GM23338 (cell line): Measurements from ENCODE around the gene MCOLN2. TPM values are rescaled to one million over a fixed set of nuclear protein-coding genes. Genes with fewer than 3 reads are reported as not detected.

Experiments
- ATAC-seq: fragments of 200-7000 bp; cut with Tn5 transposase; 3 replicates; pipeline ENCODE4 v1.9.1; 2020
- DNase-seq: peaks from one replicate; pipeline ENCODE4 v3.0.0-alpha.2; 2015; ENCODE audit warnings: low spot score
- H2AFZ ChIP-seq: fragments of 200-600 bp; sonication (generic); 2 replicates; pipeline ENCODE4 v1.8.0; 2016; ENCODE audit warnings: antibody characterized with exemption, mild to moderate bottlenecking, moderate library complexity
- H3F3A ChIP-seq: fragments of 200-600 bp; sonication (generic); replicated peaks from 2 replicates; pipeline ENCODE4 v1.8.0; 2017; ENCODE audit warnings: antibody characterized with exemption, mixed run types, low read depth
- H3K27ac ChIP-seq: fragments of 200-600 bp; sonication (generic); 2 replicates; pipeline ENCODE4 v1.6.1; 2016; ENCODE audit warnings: low read depth
- H3K27me3 ChIP-seq: fragments of 200-600 bp; sonication (generic); 2 replicates; pipeline ENCODE4 v1.8.0; 2016; ENCODE audit warnings: mild to moderate bottlenecking, mixed run types, moderate library complexity; ENCODE audit not compliant: insufficient read depth
- H3K36me3 ChIP-seq: fragments of 200-600 bp; sonication (generic); 2 replicates; pipeline ENCODE4 v1.8.0; 2016; ENCODE audit warnings: mild to moderate bottlenecking; ENCODE audit not compliant: insufficient read depth
- H3K4me1 ChIP-seq: fragments of 200-600 bp; sonication (generic); 2 replicates; pipeline ENCODE4 v1.8.0; 2016; ENCODE audit warnings: mild to moderate bottlenecking, moderate library complexity; ENCODE audit not compliant: insufficient read depth
- H3K4me2 ChIP-seq: fragments of 200-600 bp; sonication (generic); 2 replicates; pipeline ENCODE4 v1.7.1; 2017; ENCODE audit warnings: mixed run types
- H3K4me3 ChIP-seq: fragments of 200-600 bp; sonication (generic); 2 replicates; pipeline ENCODE4 v1.6.1; 2016; ENCODE audit warnings: mixed run types
- H3K79me2 ChIP-seq: fragments of 200-600 bp; sonication (generic); replicated peaks from 2 replicates; pipeline ENCODE4 v1.8.0; 2017; ENCODE audit warnings: mild to moderate bottlenecking; ENCODE audit not compliant: insufficient read depth
- H3K9me2 ChIP-seq: fragments of 200-600 bp; sonication (generic); 2 replicates; pipeline ENCODE4 v1.8.0; 2017; ENCODE audit not compliant: insufficient read depth
- H4K20me1 ChIP-seq: fragments of 200-600 bp; sonication (generic); replicated peaks from 2 replicates; pipeline ENCODE4 v1.8.0; 2017; ENCODE audit warnings: mild to moderate bottlenecking; ENCODE audit not compliant: insufficient read depth
- H3K27ac Mint-ChIP-seq: 2 replicates; pipeline ENCODE4 v1.8.0; 2020; ENCODE audit warnings: inconsistent platforms, mild to moderate bottlenecking, moderate library complexity, mixed read lengths
- H3K27me3 Mint-ChIP-seq: 3 replicates; pipeline ENCODE4 v1.8.0; 2022; ENCODE audit warnings: low read depth, mild to moderate bottlenecking, moderate library complexity, mixed read lengths, inconsistent platforms; ENCODE audit not compliant: insufficient read depth, poor library complexity
- H3K36me3 Mint-ChIP-seq: 3 replicates; pipeline ENCODE4 v1.8.0; 2021; ENCODE audit warnings: low read depth, mild to moderate bottlenecking, inconsistent platforms, moderate library complexity, mixed read lengths
- H3K4me1 Mint-ChIP-seq: 3 replicates; pipeline ENCODE4 v1.8.0; 2020; ENCODE audit warnings: mild to moderate bottlenecking, inconsistent platforms, mixed read lengths
- H3K4me3 Mint-ChIP-seq: 3 replicates; pipeline ENCODE4 v1.8.0; 2021; ENCODE audit warnings: moderate library complexity, mild to moderate bottlenecking, inconsistent platforms, mixed read lengths
- H3K9me3 Mint-ChIP-seq: 3 replicates; pipeline ENCODE4 v1.8.0; 2020; ENCODE audit warnings: moderate library complexity, mild to moderate bottlenecking, inconsistent platforms, mixed read lengths
- EZH2 ChIP-seq: fragments of 200-600 bp; sonication (generic); IDR thresholded peaks from one replicate; pipeline ENCODE4 v1.8.0; 2017; ENCODE audit warnings: antibody characterized with exemption, mild to moderate bottlenecking, low read depth; ENCODE audit not compliant: unreplicated experiment
- EZH2phosphoT487 ChIP-seq: fragments of 200-600 bp; sonication (generic); IDR thresholded peaks from one replicate; pipeline ENCODE4 v1.8.1; 2018; ENCODE audit warnings: antibody characterized with exemption; ENCODE audit not compliant: unreplicated experiment
- NANOG ChIP-seq: IDR thresholded peaks from 2 replicates; pipeline ENCODE4 v1.6.1; 2016; ENCODE audit warnings: antibody characterized with exemption, borderline replicate concordance
- STAT1 ChIP-seq: IDR thresholded peaks from one replicate; pipeline ENCODE4 v1.6.1; 2016; ENCODE audit warnings: antibody characterized with exemption; ENCODE audit not compliant: unreplicated experiment
- ZNF114 ChIP-seq: fragments of 250-450 bp; sonication (Bioruptor Pico); IDR thresholded peaks from 2 replicates; pipeline ENCODE4 v1.5.0; 2020; ENCODE audit warnings: mild to moderate bottlenecking, moderate library complexity
- ZNF331 ChIP-seq: fragments of 250-450 bp; sonication (Bioruptor Pico); IDR thresholded peaks from 2 replicates; pipeline ENCODE4 v1.5.0; 2020; ENCODE audit warnings: low read depth, mild to moderate bottlenecking, moderate library complexity
- polyA plus RNA-seq: library from polyadenylated mRNA; unstranded; fragments of >200 nt; fragmentation: Nextera tagmentation; extraction: Ambion mirVana; gene quantifications from 2 replicates; pipeline ENCODE4 v1.2.1, GENCODE V29; 2016
- total RNA-seq: library from RNA; depleted of rRNA; stranded (reverse); fragments of >200 nt; shearing (Covaris generic); gene quantifications from 2 replicates; pipeline ENCODE4 v1.2.3, GENCODE V29; 2014
- TF ChIP-seq, protein P1 (sequence below): IDR thresholded peaks from one replicate; pipeline ENCODE4 v1.6.1; 2018; ENCODE audit warnings: antibody characterized with exemption; ENCODE audit not compliant: unreplicated experiment
- TF ChIP-seq, protein P2 (sequence below), 2 experiments: fragments of 200-600 bp in 1 of 2; sonication (generic) in 1 of 2; conservative IDR thresholded peaks; 2 replicates each; pipeline versions ENCODE4 v1.5.1 to v1.6.1; 2016 to 2017; ENCODE audit warnings: antibody characterized with exemption in 2 of 2, low read depth in 2 of 2, mild to moderate bottlenecking in 2 of 2, moderate library complexity in 1 of 2
- TF ChIP-seq, protein P3 (sequence below): fragments of 250-450 bp; sonication (Bioruptor Pico); IDR thresholded peaks from 2 replicates; pipeline ENCODE4 v1.5.0; 2020; ENCODE audit warnings: mild to moderate bottlenecking, moderate library complexity

The MCOLN2 gene
- total and polyA plus RNA-seq, 2 experiments from 2014 or later, result 2.7 to 10.0 TPM

DNA sequence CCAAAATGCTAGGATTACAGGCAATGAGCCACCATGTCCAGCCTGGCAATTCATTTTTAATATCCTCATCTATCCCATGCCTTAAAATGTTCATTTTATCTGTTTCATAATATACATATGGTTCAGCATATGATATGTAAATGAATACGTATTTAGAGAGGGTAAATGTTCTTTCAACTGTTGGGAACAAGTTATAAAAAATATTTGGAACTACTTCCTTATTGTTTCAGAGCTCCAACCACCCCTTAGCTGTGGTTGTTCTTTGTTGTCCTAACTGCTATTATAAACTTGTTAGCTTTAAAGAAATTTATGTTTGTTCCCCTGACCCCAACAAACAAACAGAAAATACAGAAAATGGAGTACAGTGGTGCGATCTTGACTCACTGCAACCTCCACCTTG, 14.5 kb downstream of the MCOLN2 start:
- H3K79me2 ChIP-seq, result no peaks in the 10 kb centered on the region
- H3K9me2 ChIP-seq, result no peaks in the 10 kb centered on the region
- DNase-seq (no peak), ATAC-seq (no peak)
- no peaks in the 10 kb centered on the region for H3K36me3 ChIP-seq
- TF ChIP-seq ZNF331 (CRISPR knock-in tag), result no peak
- TF ChIP-seq STAT1, result no peak
- TF ChIP-seq EZH2, result no peak
- TF ChIP-seq, protein P1, sequence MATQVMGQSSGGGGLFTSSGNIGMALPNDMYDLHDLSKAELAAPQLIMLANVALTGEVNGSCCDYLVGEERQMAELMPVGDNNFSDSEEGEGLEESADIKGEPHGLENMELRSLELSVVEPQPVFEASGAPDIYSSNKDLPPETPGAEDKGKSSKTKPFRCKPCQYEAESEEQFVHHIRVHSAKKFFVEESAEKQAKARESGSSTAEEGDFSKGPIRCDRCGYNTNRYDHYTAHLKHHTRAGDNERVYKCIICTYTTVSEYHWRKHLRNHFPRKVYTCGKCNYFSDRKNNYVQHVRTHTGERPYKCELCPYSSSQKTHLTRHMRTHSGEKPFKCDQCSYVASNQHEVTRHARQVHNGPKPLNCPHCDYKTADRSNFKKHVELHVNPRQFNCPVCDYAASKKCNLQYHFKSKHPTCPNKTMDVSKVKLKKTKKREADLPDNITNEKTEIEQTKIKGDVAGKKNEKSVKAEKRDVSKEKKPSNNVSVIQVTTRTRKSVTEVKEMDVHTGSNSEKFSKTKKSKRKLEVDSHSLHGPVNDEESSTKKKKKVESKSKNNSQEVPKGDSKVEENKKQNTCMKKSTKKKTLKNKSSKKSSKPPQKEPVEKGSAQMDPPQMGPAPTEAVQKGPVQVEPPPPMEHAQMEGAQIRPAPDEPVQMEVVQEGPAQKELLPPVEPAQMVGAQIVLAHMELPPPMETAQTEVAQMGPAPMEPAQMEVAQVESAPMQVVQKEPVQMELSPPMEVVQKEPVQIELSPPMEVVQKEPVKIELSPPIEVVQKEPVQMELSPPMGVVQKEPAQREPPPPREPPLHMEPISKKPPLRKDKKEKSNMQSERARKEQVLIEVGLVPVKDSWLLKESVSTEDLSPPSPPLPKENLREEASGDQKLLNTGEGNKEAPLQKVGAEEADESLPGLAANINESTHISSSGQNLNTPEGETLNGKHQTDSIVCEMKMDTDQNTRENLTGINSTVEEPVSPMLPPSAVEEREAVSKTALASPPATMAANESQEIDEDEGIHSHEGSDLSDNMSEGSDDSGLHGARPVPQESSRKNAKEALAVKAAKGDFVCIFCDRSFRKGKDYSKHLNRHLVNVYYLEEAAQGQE, result no peak
- no peak for TF ChIP-seq ZNF114 (CRISPR knock-in tag)
- TF ChIP-seq, protein P2, sequence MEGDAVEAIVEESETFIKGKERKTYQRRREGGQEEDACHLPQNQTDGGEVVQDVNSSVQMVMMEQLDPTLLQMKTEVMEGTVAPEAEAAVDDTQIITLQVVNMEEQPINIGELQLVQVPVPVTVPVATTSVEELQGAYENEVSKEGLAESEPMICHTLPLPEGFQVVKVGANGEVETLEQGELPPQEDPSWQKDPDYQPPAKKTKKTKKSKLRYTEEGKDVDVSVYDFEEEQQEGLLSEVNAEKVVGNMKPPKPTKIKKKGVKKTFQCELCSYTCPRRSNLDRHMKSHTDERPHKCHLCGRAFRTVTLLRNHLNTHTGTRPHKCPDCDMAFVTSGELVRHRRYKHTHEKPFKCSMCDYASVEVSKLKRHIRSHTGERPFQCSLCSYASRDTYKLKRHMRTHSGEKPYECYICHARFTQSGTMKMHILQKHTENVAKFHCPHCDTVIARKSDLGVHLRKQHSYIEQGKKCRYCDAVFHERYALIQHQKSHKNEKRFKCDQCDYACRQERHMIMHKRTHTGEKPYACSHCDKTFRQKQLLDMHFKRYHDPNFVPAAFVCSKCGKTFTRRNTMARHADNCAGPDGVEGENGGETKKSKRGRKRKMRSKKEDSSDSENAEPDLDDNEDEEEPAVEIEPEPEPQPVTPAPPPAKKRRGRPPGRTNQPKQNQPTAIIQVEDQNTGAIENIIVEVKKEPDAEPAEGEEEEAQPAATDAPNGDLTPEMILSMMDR (conservative IDR thresholded peaks at IDR 0.05; ENCODE audit: low read depth in 2 of 2), result no peak
- no peak for TF ChIP-seq EZH2phosphoT487
- Mint-ChIP-seq H3K4me1 (no peaks in the 10 kb centered on the region), H3K27ac (no peak overlapping the region), H3K9me3 (no peaks in the 10 kb centered on the region), H3K27me3 (peaks cover 2% of the 10 kb centered on the region), H3K4me3 (no peak overlapping the region), H3K36me3 (no peaks in the 10 kb centered on the region)
- no peak overlapping the region for H2AFZ ChIP-seq
- H4K20me1 ChIP-seq, result no peaks in the 10 kb centered on the region; the same call in 1 of the 2 replicates
- no peaks in the 10 kb centered on the region for H3K27me3 ChIP-seq
- H3K4me3 ChIP-seq, result no peak overlapping the region
- no peaks in the 10 kb centered on the region for H3K4me1 ChIP-seq
- H3K27ac ChIP-seq, result no peak overlapping the region
- no peak overlapping the region for H3K4me2 ChIP-seq
- H3F3A ChIP-seq, result no peaks in the 10 kb centered on the region

DNA sequence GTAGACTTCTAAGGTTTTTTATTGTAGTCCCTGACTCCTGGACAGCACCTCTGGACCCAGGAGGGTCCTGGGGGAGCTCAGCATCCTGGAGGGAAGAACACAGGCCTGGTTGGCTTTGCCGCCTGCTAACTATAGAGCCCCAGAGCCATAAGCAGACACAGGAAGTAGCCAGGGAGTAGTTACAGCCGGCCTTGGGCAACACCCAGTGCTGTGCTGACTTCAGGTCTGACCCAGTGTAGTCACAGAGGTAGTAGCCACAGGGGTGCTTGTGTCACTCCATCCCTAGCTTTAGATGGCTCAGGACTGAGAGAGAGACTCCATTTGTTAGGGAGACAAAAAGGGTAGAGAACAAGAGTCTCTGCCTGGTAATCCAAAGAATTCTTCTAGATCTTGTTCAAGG, 21.9 kb downstream of the MCOLN2 start:
- DNase-seq, result no peak
- Histone ChIP-seq H3K27me3 (no peaks in the 10 kb centered on the region), H4K20me1 (no peaks in the 10 kb centered on the region; the same call in 1 of the 2 replicates), H2AFZ (no peak overlapping the region), H3K36me3 (no peaks in the 10 kb centered on the region), H3K4me1 (no peaks in the 10 kb centered on the region), H3K79me2 (no peaks in the 10 kb centered on the region), H3K9me2 (no peaks in the 10 kb centered on the region), H3K4me3 (no peak overlapping the region), H3F3A (no peaks in the 10 kb centered on the region), H3K4me2 (no peak overlapping the region), H3K27ac (no peak overlapping the region)
- H3K9me3 Mint-ChIP-seq, result no peaks in the 10 kb centered on the region
- H3K36me3 Mint-ChIP-seq, result no peaks in the 10 kb centered on the region
- H3K4me1 Mint-ChIP-seq, result peaks cover 4% of the 10 kb centered on the region; the same call in 1 of the 3 replicates
- ATAC-seq, result no peak
- no peak overlapping the region for H3K4me3 Mint-ChIP-seq
- peaks cover 3% of the 10 kb centered on the region for H3K27me3 Mint-ChIP-seq
- H3K27ac Mint-ChIP-seq, result no peak overlapping the region
- TF ChIP-seq, protein P3, sequence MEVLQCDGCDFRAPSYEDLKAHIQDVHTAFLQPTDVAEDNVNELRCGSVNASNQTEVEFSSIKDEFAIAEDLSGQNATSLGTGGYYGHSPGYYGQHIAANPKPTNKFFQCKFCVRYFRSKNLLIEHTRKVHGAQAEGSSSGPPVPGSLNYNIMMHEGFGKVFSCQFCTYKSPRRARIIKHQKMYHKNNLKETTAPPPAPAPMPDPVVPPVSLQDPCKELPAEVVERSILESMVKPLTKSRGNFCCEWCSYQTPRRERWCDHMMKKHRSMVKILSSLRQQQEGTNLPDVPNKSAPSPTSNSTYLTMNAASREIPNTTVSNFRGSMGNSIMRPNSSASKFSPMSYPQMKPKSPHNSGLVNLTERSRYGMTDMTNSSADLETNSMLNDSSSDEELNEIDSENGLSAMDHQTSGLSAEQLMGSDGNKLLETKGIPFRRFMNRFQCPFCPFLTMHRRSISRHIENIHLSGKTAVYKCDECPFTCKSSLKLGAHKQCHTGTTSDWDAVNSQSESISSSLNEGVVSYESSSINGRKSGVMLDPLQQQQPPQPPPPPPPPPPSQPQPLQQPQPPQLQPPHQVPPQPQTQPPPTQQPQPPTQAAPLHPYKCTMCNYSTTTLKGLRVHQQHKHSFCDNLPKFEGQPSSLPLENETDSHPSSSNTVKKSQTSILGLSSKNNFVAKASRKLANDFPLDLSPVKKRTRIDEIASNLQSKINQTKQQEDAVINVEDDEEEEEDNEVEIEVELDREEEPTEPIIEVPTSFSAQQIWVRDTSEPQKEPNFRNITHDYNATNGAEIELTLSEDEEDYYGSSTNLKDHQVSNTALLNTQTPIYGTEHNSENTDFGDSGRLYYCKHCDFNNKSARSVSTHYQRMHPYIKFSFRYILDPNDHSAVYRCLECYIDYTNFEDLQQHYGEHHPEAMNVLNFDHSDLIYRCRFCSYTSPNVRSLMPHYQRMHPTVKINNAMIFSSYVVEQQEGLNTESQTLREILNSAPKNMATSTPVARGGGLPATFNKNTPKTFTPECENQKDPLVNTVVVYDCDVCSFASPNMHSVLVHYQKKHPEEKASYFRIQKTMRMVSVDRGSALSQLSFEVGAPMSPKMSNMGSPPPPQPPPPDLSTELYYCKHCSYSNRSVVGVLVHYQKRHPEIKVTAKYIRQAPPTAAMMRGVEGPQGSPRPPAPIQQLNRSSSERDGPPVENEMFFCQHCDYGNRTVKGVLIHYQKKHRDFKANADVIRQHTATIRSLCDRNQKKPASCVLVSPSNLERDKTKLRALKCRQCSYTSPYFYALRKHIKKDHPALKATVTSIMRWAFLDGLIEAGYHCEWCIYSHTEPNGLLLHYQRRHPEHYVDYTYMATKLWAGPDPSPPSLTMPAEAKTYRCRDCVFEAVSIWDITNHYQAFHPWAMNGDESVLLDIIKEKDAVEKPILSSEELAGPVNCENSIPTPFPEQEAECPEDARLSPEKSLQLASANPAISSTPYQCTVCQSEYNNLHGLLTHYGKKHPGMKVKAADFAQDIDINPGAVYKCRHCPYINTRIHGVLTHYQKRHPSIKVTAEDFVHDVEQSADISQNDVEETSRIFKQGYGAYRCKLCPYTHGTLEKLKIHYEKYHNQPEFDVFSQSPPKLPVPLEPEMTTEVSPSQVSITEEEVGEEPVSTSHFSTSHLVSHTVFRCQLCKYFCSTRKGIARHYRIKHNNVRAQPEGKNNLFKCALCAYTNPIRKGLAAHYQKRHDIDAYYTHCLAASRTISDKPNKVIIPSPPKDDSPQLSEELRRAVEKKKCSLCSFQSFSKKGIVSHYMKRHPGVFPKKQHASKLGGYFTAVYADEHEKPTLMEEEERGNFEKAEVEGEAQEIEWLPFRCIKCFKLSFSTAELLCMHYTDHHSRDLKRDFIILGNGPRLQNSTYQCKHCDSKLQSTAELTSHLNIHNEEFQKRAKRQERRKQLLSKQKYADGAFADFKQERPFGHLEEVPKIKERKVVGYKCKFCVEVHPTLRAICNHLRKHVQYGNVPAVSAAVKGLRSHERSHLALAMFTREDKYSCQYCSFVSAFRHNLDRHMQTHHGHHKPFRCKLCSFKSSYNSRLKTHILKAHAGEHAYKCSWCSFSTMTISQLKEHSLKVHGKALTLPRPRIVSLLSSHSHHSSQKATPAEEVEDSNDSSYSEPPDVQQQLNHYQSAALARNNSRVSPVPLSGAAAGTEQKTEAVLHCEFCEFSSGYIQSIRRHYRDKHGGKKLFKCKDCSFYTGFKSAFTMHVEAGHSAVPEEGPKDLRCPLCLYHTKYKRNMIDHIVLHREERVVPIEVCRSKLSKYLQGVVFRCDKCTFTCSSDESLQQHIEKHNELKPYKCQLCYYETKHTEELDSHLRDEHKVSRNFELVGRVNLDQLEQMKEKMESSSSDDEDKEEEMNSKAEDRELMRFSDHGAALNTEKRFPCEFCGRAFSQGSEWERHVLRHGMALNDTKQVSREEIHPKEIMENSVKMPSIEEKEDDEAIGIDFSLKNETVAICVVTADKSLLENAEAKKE, result no peak
- no peak for TF ChIP-seq NANOG
